A673 (cell line): ENCODE data around the gene ST3GAL2. TPM values are rescaled to one million over a fixed set of nuclear protein-coding genes. Genes with fewer than 3 reads are reported as not detected.
A peak's percentile ranks its signal among the peaks of the same experiment; 100 is the strongest.

Experiments used
- Bru-seq: library from RNA; stranded (reverse); fragments of 400-500 nt; gene quantifications from one replicate; lab custom pipeline; 2021; lab: Mats Ljungman, UMichigan
- BruChase-seq, 2 experiments: library from RNA; stranded (reverse); fragments of 400-500 nt; gene quantifications; one replicate each; lab custom pipeline; 2021; lab: Mats Ljungman, UMichigan
- BruUV-seq: library from RNA; stranded (reverse); fragments of 400-500 nt; replicated peaks from 2 replicates; lab custom pipeline; 2021; lab: Mats Ljungman, UMichigan
- CTCF ChIA-PET: fragments of 300-600 bp; sonication (Branson Sonifier 250); formaldehyde crosslinking; loops from one replicate; lab custom pipeline; 2022; ENCODE audit warnings: antibody characterized with exemption; lab: Charles Lee
- POLR2A ChIA-PET: fragments of 300-600 bp; sonication (Branson Sonifier 250); formaldehyde crosslinking; loops from one replicate; lab custom pipeline; 2022; ENCODE audit warnings: antibody characterized with exemption; ENCODE audit not compliant: low non-redundant PET; lab: Charles Lee
- DNase-seq: peaks from one replicate; pipeline ENCODE4 v3.0.0-alpha.2; 2015; ENCODE audit warnings: low spot score
- H3K27ac ChIP-seq: fragments of 200-600 bp; sonication (generic); 2 replicates; pipeline ENCODE4 v1.5.1; 2016; ENCODE audit warnings: mixed run types, low read depth, mild to moderate bottlenecking, mixed read lengths, antibody characterized with exemption, low read length; ENCODE audit not compliant: poor library complexity, severe bottlenecking
- H3K27me3 ChIP-seq: fragments of 200-600 bp; sonication (generic); replicated peaks from 2 replicates; pipeline ENCODE4 v1.6.1; 2017; ENCODE audit warnings: mixed run types, low read depth, mild to moderate bottlenecking, mixed read lengths, antibody characterized with exemption, low read length; ENCODE audit not compliant: insufficient read depth, poor library complexity
- H3K36me3 ChIP-seq: fragments of 200-600 bp; sonication (generic); 2 replicates; pipeline ENCODE4 v1.6.1; 2016; ENCODE audit warnings: mixed run types, mild to moderate bottlenecking, mixed read lengths, antibody characterized with exemption, low read length; ENCODE audit not compliant: insufficient read depth, poor library complexity, severe bottlenecking
- H3K4me1 ChIP-seq: fragments of 200-600 bp; sonication (generic); 2 replicates; pipeline ENCODE4 v1.6.1; 2017; ENCODE audit warnings: mixed run types, mild to moderate bottlenecking, mixed read lengths, antibody characterized with exemption, low read length; ENCODE audit not compliant: insufficient read depth, poor library complexity, severe bottlenecking
- H3K4me3 ChIP-seq: fragments of 200-600 bp; sonication (generic); 2 replicates; pipeline ENCODE4 v1.5.1; 2016; ENCODE audit warnings: low read depth, mixed run types, mild to moderate bottlenecking, mixed read lengths, low read length; ENCODE audit not compliant: poor library complexity, severe bottlenecking
- H3K9me3 ChIP-seq: fragments of 200-600 bp; sonication (generic); 2 replicates; pipeline ENCODE4 v1.6.1; 2016; ENCODE audit warnings: mixed run types, low read depth, mild to moderate bottlenecking, mixed read lengths, antibody characterized with exemption, low read length; ENCODE audit not compliant: poor library complexity, severe bottlenecking
- CTCF ChIP-seq: fragments of 300-800, 200-600 bp; sonication (generic); conservative IDR thresholded peaks from 2 replicates; pipeline ENCODE4 v1.5.1; 2017; ENCODE audit warnings: low read depth, mild to moderate bottlenecking, antibody characterized with exemption, low read length, moderate library complexity, mixed read lengths
- EZH2 ChIP-seq: fragments of 200-600 bp; sonication (generic); IDR thresholded peaks from 2 replicates; pipeline ENCODE4 v1.6.1; 2017; ENCODE audit warnings: borderline replicate concordance, low read depth, mild to moderate bottlenecking, mixed read lengths, antibody characterized with exemption, low read length; ENCODE audit not compliant: poor library complexity, severe bottlenecking
- intact Hi-C: fragments of 100-400 bp; cut with micrococcal nuclease; formaldehyde crosslinking; loops from one replicate; pipeline ENCODE4 v1.10.0; 2022; ENCODE audit not compliant: unreplicated experiment
- long read RNA-seq: library from polyadenylated mRNA; stranded (forward); transcript quantifications from one replicate; pipeline ENCODE4 v2.0.0, GENCODE V29; 2022
- total RNA-seq: library from RNA; stranded (reverse); gene quantifications from 2 replicates; pipeline ENCODE4 v1.2.3, GENCODE V29; 2021

The ST3GAL2 gene, protein sequence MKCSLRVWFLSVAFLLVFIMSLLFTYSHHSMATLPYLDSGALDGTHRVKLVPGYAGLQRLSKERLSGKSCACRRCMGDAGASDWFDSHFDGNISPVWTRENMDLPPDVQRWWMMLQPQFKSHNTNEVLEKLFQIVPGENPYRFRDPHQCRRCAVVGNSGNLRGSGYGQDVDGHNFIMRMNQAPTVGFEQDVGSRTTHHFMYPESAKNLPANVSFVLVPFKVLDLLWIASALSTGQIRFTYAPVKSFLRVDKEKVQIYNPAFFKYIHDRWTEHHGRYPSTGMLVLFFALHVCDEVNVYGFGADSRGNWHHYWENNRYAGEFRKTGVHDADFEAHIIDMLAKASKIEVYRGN
- total RNA-seq (26.5 and 29.0 TPM in 2 replicates), Bru-seq, nascent RNA (percentile 64 among the genes with signal in this experiment), BruChase-seq, experiment 1, labeled RNA remaining after a 2-hour chase (percentile 78 among the genes with signal in this experiment), BruChase-seq, experiment 2, labeled RNA remaining after a 6-hour chase (percentile 87 among the genes with signal in this experiment)
- long read RNA-seq, full-length matches to known transcripts = 25 of 45 reads
- long read RNA-seq, partial matches to known transcripts = 6 of 45 reads
- long read RNA-seq, other reads (novel, unspliced or antisense) = 14 of 45 reads

- intact Hi-C loops = loop anchor here (2.0 to 5.0 kb wide), 2 partner anchors 37 to 58 kb away; no protein-coding TSS in a partner anchor
- H3K4me3 ChIP-seq = peak within 1 kb of the TSS; percentile 73
- no peaks in the 10 kb centered on the region for H3K9me3 ChIP-seq
- POLR2A ChIA-PET = no interaction called here
- no TSS peak for BruUV-seq
- peaks cover 16% of the 10 kb centered on the region for H3K4me1 ChIP-seq
- CTCF ChIA-PET = no interaction called here
- no peak for TF ChIP-seq CTCF
- no peak for TF ChIP-seq EZH2
- no peaks in the 10 kb centered on the region for H3K27me3 ChIP-seq
- no peaks in the 10 kb centered on the region for H3K36me3 ChIP-seq
- DNase-seq = peak; percentile 99
- peak within 1 kb of the TSS; percentile 63 for H3K27ac ChIP-seq
Measured at GRCh38 chr16:70438969-70439862, at the start of gene ST3GAL2. ST3GAL2 (minus strand) TSS chr16:70439100; CDS start chr16:70398530, 40,570 bp downstream.

- BruUV-seq = no TSS peak
- POLR2A ChIA-PET = interaction anchor here (0.9 kb wide), 1 partner anchor 16 kb away, joined by 3 read pairs; no protein-coding TSS in a partner anchor
- no peaks in the 10 kb centered on the region for H3K4me1 ChIP-seq
- no peaks in the 10 kb centered on the region for H3K36me3 ChIP-seq
- no peaks in the 10 kb centered on the region for H3K9me3 ChIP-seq
- intact Hi-C loops = no loop called here
- no peaks in the 10 kb centered on the region for H3K27me3 ChIP-seq
- no peak overlapping the region for H3K4me3 ChIP-seq
- DNase-seq = no peak
- no peak for TF ChIP-seq EZH2
- TF ChIP-seq CTCF = no peak
- H3K27ac ChIP-seq = no peak overlapping the region
- CTCF ChIA-PET = no interaction called here
Measured at GRCh38 chr16:70484867-70485266, 46.0 kb upstream of the ST3GAL2 start.

DNA sequence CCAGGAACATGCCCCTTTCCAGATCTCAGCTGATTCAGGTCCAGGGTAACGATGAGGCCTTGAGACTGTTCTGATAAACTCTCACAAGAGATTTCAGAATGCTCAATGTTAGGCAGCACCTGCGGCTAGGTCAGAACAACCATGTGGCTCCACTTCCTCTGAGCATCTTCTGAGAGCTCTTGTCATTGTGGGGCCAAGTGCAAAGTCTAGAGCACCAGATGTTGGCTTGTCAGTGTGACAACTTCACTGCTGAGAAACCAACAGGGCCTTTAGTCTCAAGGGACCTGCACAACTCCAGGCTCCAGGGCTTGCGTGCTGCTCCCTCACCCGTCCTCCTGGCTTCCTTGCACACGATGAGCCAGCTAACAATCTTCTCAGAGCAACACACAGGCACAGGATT is 44.5 kb upstream of the ST3GAL2 start:
- CTCF ChIA-PET = no interaction called here
- no peaks in the 10 kb centered on the region for H3K4me1 ChIP-seq
- no peak for DNase-seq
- H3K9me3 ChIP-seq = no peaks in the 10 kb centered on the region
- TF ChIP-seq CTCF = no peak
- TF ChIP-seq EZH2 = no peak
- H3K27ac ChIP-seq = no peak overlapping the region
- H3K4me3 ChIP-seq = no peak overlapping the region
- POLR2A ChIA-PET = no interaction called here
- H3K36me3 ChIP-seq = no peaks in the 10 kb centered on the region
- no TSS peak for BruUV-seq
- H3K27me3 ChIP-seq = no peaks in the 10 kb centered on the region
- intact Hi-C loops = no loop called here
